ENCODE results near the gene IQCN.

The IQCN gene

GRCh38 chr19:18281082-18282020 lies 7.1 kb upstream of the IQCN start, which contains the start of gene JUND:
TSS of gene JUND (minus strand) at chr19:18281622. CDS start at chr19:18281484, 138 bp downstream.
- POLR2A ChIA-PET = interaction anchor here (0.5 to 6.9 kb wide), 36 partner anchors 9 to 277 kb away, joined by 3 to 146 read pairs (median 5); partner anchors contain the start of genes GDF15, KXD1, LSM4 and MPV17L2

DNA sequence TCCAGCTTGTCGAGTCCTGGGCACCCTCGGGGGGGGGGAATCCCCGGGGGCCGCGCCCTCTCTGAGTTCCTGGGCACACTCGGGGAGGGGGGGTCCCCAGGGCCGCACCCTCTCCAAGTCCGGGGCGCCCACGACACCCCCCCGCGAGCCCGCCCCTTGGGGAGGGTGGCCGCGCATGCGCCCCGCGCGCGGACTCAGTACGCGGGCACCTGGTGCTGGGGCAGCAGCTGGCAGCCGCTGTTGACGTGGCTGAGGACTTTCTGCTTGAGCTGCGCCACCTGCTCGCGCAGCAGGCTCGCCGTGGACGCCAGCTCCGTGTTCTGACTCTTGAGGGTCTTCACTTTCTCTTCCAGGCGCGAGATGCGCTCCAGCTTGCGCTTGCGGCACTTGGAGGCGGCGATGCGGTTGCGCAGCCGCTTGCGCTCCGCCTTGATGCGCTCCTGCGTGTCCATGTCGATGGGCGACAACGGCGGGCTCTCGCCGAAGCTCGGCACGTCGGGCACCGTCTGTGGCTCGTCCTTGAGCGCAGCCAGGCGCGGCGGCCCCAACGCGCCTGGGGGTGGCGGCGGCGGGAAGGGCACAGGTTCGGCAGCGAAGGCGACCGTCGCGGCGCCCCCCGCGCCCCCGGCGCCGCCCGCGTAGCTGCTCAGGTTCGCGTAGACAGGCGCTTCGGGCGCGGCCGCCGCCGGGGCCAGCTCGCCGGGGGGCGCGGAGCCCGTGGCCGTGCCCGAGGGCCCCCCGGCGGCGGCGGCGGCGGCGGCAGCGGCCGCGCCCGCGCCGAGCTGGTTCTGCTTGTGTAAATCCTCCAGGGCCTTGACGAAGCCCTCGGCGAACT lies 6.2 kb upstream of the IQCN start:
- peak overlapping the region; percentile 94 for H3K4me3 ChIP-seq (ENCODE audit: low read depth, low read length)
- no peak for DNase-seq (ENCODE audit: low read depth, low spot score)
- ChIA-PET POLR2A (interaction anchor here (0.7 to 6.9 kb wide), 25 partner anchors 11 to 240 kb away, joined by 3 to 146 read pairs (median 8); partner anchors contain the start of genes GDF15, LSM4, MPV17L2 and PGPEP1), CTCF (interaction anchor here (0.7 to 9.8 kb wide), 32 partner anchors 8 to 184 kb away, joined by 3 to 321 read pairs (median 10); partner anchors contain the start of genes LSM4, MPV17L2, PDE4C and PGPEP1)
- TF ChIP-seq, protein P1, sequence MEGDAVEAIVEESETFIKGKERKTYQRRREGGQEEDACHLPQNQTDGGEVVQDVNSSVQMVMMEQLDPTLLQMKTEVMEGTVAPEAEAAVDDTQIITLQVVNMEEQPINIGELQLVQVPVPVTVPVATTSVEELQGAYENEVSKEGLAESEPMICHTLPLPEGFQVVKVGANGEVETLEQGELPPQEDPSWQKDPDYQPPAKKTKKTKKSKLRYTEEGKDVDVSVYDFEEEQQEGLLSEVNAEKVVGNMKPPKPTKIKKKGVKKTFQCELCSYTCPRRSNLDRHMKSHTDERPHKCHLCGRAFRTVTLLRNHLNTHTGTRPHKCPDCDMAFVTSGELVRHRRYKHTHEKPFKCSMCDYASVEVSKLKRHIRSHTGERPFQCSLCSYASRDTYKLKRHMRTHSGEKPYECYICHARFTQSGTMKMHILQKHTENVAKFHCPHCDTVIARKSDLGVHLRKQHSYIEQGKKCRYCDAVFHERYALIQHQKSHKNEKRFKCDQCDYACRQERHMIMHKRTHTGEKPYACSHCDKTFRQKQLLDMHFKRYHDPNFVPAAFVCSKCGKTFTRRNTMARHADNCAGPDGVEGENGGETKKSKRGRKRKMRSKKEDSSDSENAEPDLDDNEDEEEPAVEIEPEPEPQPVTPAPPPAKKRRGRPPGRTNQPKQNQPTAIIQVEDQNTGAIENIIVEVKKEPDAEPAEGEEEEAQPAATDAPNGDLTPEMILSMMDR (IDR thresholded peaks at IDR 0.05; ENCODE audit: insufficient read depth, low read length, missing control alignments) = no peak

More at GRCh38 chr19:18281082-18282020, 7.1 kb upstream of the IQCN start, which contains the start of gene JUND:
- peak; percentile 72 for DNase-seq (ENCODE audit: low read depth, low spot score)
- CTCF ChIA-PET = interaction anchor here (0.5 to 9.8 kb wide), 12 partner anchors 10 to 133 kb away, joined by 3 to 321 read pairs (median 18); partner anchors contain the start of genes LSM4, MPV17L2, PGPEP1 and SSBP4
- TF ChIP-seq, protein P1 (IDR thresholded peaks at IDR 0.05; ENCODE audit: insufficient read depth, low read length, missing control alignments) = no peak
- H3K4me3 ChIP-seq (ENCODE audit: low read depth, low read length) = peak within 1 kb of the TSS; percentile 94

DNA sequence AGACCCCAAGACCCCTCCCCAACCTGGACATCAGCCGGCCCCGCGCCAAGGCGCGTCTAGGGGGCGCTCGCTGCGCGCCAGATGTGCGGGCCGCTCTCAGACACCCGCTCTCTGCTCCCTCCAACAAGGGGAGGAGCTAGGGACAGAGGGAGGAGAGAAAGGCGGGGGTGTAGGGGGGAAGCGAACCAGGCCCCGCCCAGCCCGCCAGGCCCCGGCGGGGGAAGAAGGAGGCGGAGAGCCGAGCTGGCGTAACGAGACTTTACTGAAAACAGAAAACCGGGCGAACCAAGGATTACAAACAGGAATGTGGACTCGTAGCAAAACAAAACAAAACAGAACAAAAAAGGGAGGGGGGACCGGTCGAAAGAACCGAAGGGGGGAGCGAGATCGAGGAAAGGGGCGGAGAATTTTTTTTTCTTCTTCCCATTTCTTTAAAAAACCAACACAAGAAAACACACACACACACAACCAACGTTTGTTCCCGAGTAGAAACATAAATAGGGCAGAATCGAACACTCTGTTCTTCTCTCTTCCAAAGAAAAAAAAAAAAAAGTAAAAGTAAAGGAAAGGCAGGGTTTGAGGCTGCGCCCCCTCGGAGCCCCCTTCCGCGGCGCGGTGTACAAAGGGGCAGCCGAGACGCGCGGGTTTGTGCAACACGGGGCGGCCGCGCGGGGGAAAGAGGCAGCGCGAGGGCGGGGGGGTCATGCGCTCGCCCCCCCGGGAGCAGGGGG lies 5.4 kb upstream of the IQCN start:
- peak; percentile 60 for DNase-seq (ENCODE audit: low read depth, low spot score)
- TF ChIP-seq, protein P1 (IDR thresholded peaks at IDR 0.05; ENCODE audit: insufficient read depth, low read length, missing control alignments) = peak; percentile 88
- POLR2A ChIA-PET = interaction anchor here (0.7 to 6.9 kb wide), 18 partner anchors 11 to 166 kb away, joined by 3 to 146 read pairs (median 14); partner anchors contain the start of genes GDF15, LSM4, MPV17L2 and PGPEP1
- CTCF ChIA-PET = interaction anchor here (0.7 to 9.8 kb wide), 51 partner anchors 9 to 208 kb away, joined by 3 to 321 read pairs (median 7); partner anchors contain the start of genes LSM4, MPV17L2, PDE4C and PGPEP1
- peak overlapping the region; percentile 94 for H3K4me3 ChIP-seq (ENCODE audit: low read depth, low read length)

DNA sequence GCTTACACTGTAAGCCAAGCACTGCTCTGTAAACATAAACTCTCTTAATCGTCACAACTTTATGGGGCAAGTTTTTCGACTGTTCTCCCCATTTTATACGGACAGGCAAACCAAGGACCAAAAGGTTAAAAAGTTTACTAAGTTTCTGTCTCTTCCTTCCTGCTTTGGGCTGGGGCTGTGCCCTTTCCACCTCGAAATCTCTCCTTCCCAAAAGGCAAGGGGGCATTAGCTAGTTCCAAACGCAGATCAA lies 4.9 kb upstream of the IQCN start:
- ChIA-PET POLR2A (interaction anchor here (0.9 to 6.9 kb wide), 10 partner anchors 10 to 108 kb away, joined by 3 to 146 read pairs (median 20); partner anchors contain the start of genes GDF15, LSM4 and MPV17L2), CTCF (interaction anchor here (0.7 to 9.8 kb wide), 51 partner anchors 10 to 208 kb away, joined by 3 to 321 read pairs (median 6); partner anchors contain the start of genes LSM4, MPV17L2, PDE4C and PGPEP1)
- TF ChIP-seq, protein P1 (IDR thresholded peaks at IDR 0.05; ENCODE audit: insufficient read depth, low read length, missing control alignments) = no peak
- DNase-seq (ENCODE audit: low read depth, low spot score) = no peak
- peak overlapping the region; percentile 94 for H3K4me3 ChIP-seq (ENCODE audit: low read depth, low read length)

- ChIA-PET CTCF (interaction anchor here (0.7 to 9.8 kb wide), 51 partner anchors 8 to 207 kb away, joined by 3 to 321 read pairs (median 6); partner anchors contain the start of genes LSM4, MPV17L2, PDE4C and PGPEP1), POLR2A (interaction anchor here (0.9 to 6.9 kb wide), 9 partner anchors 13 to 109 kb away, joined by 3 to 146 read pairs (median 18); partner anchors contain the start of genes GDF15, LSM4 and MPV17L2)
- no peak for DNase-seq (ENCODE audit: low read depth, low spot score)
These were observed 4.4 kb upstream of the IQCN start for GRCh38 chr19:18278521-18279265.

More at GRCh38 chr19:18278521-18279265, 4.4 kb upstream of the IQCN start:
- TF ChIP-seq, protein P1 (IDR thresholded peaks at IDR 0.05; ENCODE audit: insufficient read depth, low read length, missing control alignments) = peak; percentile 27
- H3K4me3 ChIP-seq (ENCODE audit: low read depth, low read length) = peak overlapping the region; percentile 94

All from AG04449 (cell line).